Kidney epithelial cell (primary cell): ENCODE data around the gene BICRAL. TPM values are rescaled to one million over a fixed set of nuclear protein-coding genes. Genes with fewer than 3 reads are reported as not detected.

Experiments used
- DNase-seq: peaks from one replicate; pipeline ENCODE4 v3.0.0-alpha.2; 2010; ENCODE audit warnings: low read depth
- H3K27me3 ChIP-seq: 2 replicates; pipeline ENCODE4 v1.6.0; 2011; ENCODE audit warnings: low read length; ENCODE audit not compliant: control insufficient read depth, insufficient read depth
- H3K36me3 ChIP-seq: 2 replicates; pipeline ENCODE4 v1.5.1; 2011; ENCODE audit warnings: low read length; ENCODE audit not compliant: control insufficient read depth, insufficient read depth
- H3K4me3 ChIP-seq: 2 replicates; pipeline ENCODE4 v1.5.1; 2011; ENCODE audit warnings: low read depth, mild to moderate bottlenecking, control low read depth, low read length
- CTCF ChIP-seq: IDR thresholded peaks from 2 replicates; pipeline ENCODE4 v1.5.1; 2011; ENCODE audit warnings: mild to moderate bottlenecking, moderate library complexity, low read length, control low read depth, inconsistent platforms; ENCODE audit not compliant: insufficient read depth, poor library complexity, severe bottlenecking
- total RNA-seq: library from RNA; depleted of rRNA; stranded (reverse); fragments of >200 nt; gene quantifications from 2 replicates; pipeline ENCODE4 v1.2.3, GENCODE V29; 2015

Gene BICRAL
- total RNA-seq, 1 donor from 2014 or later = 5.2 TPM

DNA sequence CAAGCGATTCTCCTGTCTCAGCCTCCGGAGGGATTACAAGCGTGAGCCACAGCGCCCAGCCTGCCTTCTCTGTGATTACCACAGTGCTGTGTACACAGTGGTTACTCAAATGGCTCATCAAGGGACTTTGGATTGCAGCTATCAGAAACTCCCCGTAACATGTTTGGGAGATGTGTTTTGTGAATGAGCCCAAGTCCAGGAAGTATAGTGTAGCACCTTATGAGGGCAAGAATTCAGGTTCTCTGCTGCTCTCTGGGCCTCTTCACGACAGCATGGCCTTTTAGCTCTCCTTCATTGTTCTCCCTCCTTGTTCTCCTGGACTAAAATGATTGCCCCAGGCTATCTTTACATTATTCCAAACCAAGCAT lies 63.5 kb downstream of the BICRAL start:
- no peaks in the 10 kb centered on the region for H3K27me3 ChIP-seq
- H3K36me3 ChIP-seq = no peaks in the 10 kb centered on the region

DNA sequence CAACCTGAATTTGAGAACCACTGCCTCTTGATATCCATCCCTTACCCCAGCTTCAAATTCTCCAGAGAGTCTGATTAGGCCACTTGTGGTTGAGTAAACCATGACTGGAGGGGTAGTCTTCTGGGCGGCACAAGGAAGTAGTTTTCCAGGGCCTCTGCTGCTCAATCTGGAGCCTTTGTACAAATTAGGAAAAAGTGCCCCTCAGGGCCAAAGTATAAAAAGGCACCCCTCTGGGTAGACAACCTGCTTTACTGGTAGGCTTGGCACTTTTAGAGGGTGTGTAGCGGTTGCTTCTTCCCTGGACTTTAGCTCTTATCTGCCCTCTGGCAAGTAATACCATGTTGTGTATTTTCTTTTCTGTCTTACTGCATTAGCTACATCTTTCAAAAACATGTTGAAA lies 64.7 kb downstream of the BICRAL start:
- Histone ChIP-seq H3K27me3 (no peaks in the 10 kb centered on the region), H3K36me3 (no peaks in the 10 kb centered on the region), H3K4me3 (no peak overlapping the region)
- no peak for TF ChIP-seq CTCF
- DNase-seq = no peak

More for the DNA sequence above, 63.5 kb downstream of the BICRAL start:
- DNase-seq = no peak
- no peak overlapping the region for H3K4me3 ChIP-seq
- TF ChIP-seq CTCF = no peak

- TF ChIP-seq CTCF = no peak
- H3K27me3 ChIP-seq = no peaks in the 10 kb centered on the region
- DNase-seq = no peak
- H3K36me3 ChIP-seq = no peaks in the 10 kb centered on the region
- no peak overlapping the region for H3K4me3 ChIP-seq
Measured at GRCh38 chr6:42848700-42849099, 66.8 kb downstream of the BICRAL start.

DNA sequence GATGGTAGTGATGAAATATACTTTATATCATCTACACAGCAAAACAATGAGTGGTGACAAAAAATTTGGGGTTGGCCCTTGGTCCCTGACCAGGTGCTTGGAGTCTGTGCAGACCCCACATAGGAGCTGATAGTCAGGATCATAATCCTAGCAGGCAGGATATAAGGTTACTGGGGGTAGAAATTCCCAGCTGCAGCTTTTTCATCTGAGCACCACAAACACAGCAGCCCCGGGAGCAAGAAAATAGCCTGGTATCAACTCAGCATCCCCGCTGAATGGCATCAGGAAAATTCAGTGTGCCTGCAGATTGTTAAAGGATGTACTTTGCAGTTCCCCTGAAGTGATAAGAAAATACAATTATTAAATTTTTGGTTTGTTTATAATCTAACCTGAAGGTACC lies 69.7 kb downstream of the BICRAL start:
- Histone ChIP-seq H3K36me3 (no peaks in the 10 kb centered on the region), H3K4me3 (no peak overlapping the region), H3K27me3 (no peaks in the 10 kb centered on the region)
- DNase-seq = no peak
- TF ChIP-seq CTCF = no peak

DNA sequence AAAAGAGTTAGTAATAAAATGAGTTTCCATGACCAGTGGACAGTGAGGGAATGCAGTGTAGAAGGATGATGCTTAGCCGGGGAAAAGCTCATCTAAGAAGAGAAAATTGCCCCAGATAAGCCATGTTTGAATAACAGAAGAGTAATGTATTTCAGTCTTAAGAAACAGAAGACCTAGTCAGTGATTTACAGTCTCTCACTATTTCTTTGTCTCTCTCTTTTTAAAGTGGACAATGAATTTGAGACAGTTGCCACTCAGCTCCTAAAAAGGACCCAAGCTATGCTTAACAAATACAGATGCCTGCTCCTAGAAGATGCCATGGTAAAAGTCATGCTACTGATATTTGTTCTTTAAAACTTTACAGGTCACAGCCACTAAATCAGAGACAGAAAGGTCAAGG lies 78.2 kb downstream of the BICRAL start:
- Histone ChIP-seq H3K4me3 (no peak overlapping the region), H3K36me3 (no peaks in the 10 kb centered on the region), H3K27me3 (no peaks in the 10 kb centered on the region)
- no peak for DNase-seq
- no peak for TF ChIP-seq CTCF

DNA sequence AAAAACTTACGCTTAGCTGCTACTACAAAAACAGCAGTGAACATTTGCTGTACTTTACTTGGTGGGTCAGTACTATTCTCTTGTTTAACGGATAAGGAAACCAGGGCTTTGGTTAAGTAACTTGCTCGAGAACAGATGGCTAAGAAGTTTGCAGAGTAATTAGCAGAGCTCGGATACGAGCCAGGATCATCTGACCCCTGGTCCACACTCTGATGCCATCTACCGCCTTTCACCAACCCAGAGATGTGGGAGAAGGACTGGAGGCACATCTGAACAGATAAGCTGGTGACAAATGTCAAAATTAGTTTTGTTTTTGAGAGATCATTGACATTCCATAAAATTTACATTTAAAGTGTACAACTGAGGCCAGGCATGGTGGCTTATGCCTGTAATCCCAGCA lies 78.6 kb downstream of the BICRAL start:
- TF ChIP-seq CTCF = no peak
- H3K4me3 ChIP-seq = no peak overlapping the region
- H3K36me3 ChIP-seq = no peaks in the 10 kb centered on the region
- no peaks in the 10 kb centered on the region for H3K27me3 ChIP-seq
- no peak for DNase-seq
